HL-60 (cell line): ENCODE data around the gene UNC13B.

Source experiments
- GABPA ChIP-seq: IDR thresholded peaks from 2 replicates; pipeline ENCODE4 v1.6.1; 2012; ENCODE audit warnings: low read depth
- POLR2AphosphoS5 ChIP-seq: IDR thresholded peaks from 2 replicates; pipeline ENCODE4 v1.6.1; 2012; ENCODE audit warnings: low read depth
- TF ChIP-seq, protein P1 (sequence below): IDR thresholded peaks from one replicate; pipeline ENCODE4 v1.5.1; 2011; ENCODE audit warnings: low read length, control low read depth, inconsistent platforms; ENCODE audit not compliant: insufficient read depth
- TF ChIP-seq, protein P2 (sequence below): IDR thresholded peaks from 2 replicates; pipeline ENCODE4 v1.6.1; 2012; ENCODE audit warnings: low read depth; ENCODE audit not compliant: insufficient replicate concordance

DNA sequence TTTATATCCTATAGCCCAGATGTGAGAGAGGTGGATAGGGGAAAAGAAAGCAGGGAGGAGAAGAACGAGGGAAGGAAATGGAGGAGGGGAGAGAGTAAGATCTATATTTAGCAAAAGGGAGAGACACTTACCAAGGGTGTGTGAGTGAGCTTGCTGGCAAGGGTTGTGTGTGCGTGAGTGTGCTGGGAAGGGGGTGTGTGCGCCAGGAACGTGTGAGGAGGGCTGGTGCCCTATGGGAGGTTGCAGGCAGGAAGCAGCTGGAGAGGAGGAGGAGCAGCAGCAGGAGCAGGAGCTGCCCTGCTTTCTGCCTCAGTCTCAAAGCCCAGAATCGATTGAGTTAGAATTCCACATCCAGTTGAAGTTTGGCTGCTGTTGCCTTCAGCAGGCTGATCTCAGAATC, 179.8 kb downstream of the UNC13B start:
- TF ChIP-seq, protein P1, sequence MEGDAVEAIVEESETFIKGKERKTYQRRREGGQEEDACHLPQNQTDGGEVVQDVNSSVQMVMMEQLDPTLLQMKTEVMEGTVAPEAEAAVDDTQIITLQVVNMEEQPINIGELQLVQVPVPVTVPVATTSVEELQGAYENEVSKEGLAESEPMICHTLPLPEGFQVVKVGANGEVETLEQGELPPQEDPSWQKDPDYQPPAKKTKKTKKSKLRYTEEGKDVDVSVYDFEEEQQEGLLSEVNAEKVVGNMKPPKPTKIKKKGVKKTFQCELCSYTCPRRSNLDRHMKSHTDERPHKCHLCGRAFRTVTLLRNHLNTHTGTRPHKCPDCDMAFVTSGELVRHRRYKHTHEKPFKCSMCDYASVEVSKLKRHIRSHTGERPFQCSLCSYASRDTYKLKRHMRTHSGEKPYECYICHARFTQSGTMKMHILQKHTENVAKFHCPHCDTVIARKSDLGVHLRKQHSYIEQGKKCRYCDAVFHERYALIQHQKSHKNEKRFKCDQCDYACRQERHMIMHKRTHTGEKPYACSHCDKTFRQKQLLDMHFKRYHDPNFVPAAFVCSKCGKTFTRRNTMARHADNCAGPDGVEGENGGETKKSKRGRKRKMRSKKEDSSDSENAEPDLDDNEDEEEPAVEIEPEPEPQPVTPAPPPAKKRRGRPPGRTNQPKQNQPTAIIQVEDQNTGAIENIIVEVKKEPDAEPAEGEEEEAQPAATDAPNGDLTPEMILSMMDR = no peak
- TF ChIP-seq POLR2AphosphoS5 (no peak), GABPA (no peak)
- TF ChIP-seq, protein P2, sequence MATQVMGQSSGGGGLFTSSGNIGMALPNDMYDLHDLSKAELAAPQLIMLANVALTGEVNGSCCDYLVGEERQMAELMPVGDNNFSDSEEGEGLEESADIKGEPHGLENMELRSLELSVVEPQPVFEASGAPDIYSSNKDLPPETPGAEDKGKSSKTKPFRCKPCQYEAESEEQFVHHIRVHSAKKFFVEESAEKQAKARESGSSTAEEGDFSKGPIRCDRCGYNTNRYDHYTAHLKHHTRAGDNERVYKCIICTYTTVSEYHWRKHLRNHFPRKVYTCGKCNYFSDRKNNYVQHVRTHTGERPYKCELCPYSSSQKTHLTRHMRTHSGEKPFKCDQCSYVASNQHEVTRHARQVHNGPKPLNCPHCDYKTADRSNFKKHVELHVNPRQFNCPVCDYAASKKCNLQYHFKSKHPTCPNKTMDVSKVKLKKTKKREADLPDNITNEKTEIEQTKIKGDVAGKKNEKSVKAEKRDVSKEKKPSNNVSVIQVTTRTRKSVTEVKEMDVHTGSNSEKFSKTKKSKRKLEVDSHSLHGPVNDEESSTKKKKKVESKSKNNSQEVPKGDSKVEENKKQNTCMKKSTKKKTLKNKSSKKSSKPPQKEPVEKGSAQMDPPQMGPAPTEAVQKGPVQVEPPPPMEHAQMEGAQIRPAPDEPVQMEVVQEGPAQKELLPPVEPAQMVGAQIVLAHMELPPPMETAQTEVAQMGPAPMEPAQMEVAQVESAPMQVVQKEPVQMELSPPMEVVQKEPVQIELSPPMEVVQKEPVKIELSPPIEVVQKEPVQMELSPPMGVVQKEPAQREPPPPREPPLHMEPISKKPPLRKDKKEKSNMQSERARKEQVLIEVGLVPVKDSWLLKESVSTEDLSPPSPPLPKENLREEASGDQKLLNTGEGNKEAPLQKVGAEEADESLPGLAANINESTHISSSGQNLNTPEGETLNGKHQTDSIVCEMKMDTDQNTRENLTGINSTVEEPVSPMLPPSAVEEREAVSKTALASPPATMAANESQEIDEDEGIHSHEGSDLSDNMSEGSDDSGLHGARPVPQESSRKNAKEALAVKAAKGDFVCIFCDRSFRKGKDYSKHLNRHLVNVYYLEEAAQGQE = no peak
